HG03354 (cell line): Measurements from ENCODE around the gene JMJD8.
"Not testable (repeated sequence)": the region's sequence is repeated elsewhere in the genome, so short reads cannot be mapped to it uniquely, and the experiment has no call there.

ENCODE experiments used
- ATAC-seq: cut with Tn5 transposase; IDR thresholded peaks from one replicate; pipeline ENCODE4 v1.9.1; 2021; ENCODE audit warnings: mild to moderate bottlenecking; ENCODE audit not compliant: unreplicated experiment, poor library complexity, severe bottlenecking

Gene JMJD8

DNA sequence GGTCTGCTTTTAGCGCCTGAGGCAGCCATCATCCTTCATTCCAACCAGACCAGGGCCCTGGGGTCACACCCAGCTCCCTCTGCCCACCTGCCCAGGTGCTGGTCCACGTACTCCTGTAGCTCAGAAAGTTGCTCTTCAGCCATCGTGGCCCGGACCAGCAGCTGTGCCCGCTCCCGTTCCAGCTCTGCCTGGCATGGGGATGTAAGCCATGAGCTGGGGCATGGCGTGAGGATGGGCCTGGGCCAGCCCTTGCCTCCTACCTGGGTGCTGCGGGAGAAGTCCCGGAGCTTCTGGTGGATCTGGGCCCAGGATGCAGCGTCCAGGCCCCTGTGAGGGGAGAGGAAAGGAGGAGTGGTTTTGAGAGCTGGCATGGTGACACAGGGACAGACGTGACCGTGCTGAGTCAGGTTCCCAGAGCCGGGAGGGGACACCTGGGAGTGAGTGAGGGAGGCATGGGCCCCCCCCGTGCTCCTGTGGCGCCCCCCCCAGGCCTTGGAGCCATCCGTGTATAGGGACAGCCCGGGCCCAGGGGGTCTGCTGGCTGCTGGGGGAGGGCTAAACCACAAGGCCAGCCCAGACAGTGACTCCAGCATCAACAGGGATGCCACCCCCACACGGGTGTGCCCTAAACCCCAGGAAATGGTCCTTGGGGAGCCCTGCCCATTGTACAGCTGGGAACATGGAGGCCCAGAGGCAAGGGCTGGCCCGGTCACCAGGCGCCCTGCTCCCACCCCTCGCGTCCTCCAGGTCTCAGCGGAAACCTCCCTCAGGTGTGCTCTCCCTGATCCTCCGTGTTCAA is 38.9 kb upstream of the JMJD8 start:
- ATAC-seq: no peak

DNA sequence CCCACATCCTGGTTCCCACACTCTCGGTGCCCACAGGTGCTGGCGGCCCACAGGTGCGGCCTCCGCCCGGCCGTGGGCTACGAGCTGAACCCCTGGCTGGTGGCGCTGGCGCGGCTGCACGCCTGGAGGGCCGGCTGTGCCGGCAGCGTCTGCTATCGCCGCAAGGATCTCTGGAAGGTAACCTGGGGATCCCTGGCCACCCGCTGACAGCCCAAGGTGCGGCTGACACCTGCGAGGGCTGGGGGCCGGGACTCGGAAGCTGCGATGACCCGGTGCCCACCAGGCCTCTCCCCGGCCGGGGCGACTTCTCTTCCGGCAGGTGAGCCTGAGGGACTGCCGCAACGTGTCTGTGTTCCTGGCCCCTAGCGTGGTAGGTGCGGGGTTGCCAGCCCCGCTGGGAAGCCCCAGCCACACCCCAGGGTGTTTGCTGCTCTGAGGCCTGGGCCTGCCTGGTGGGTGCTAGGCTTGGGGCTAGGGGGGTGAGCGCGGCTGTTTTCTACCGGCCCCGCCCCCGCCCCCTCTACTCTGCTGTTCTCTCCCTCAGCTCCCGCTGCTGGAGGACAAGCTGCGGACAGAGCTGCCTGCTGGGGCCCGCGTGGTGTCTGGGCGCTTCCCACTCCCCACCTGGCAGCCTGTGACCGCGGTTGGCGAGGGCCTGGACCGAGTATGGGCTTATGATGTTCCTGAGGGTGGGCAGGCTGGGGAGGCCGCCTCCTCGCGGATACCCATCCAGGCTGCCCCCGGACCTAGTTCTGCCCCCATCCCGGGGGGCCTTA is 37.8 kb upstream of the JMJD8 start:
- ATAC-seq: no peak

DNA sequence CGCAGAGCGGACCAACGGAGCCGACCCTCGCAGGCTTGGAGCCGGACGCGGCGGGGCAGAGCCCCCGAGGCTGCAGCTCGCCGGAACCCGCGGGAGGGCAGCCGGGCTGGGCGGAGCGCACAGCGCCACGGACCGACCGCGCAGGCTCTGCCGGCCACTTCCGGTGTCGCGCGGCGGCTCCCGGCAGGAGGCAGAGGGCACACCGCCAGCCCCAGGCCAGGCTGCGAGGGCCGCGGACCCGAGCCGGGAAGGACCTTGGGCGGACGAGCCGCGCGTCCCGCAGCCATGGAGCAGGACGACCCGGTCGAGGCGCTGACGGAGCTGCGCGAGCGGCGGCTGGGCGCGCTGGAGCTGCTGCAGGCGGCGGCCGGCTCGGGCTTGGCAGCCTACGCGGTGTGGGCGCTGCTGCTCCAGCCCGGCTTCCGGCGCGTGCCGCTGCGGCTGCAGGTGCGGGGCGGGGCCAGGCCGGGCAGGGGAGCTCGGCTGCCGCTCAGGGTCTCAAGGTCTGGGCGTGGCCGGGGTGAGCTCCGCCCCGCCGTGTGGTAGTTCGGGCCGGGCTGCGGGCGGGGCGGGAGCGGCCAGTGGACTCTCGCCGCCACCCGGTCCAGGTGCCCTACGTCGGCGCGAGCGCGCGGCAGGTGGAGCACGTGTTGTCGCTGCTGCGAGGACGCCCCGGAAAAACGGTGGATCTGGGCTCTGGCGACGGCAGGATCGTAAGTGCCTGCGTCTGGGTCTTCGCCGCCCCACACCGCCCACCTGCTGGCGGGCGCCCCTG is 37.0 kb upstream of the JMJD8 start, which contains the start of gene ANTKMT:
ANTKMT (plus strand) TSS at position 157 of the 775 bp plus-strand sequence; CDS start at position 286, 129 bp downstream.
- ATAC-seq: peak; percentile 73

DNA sequence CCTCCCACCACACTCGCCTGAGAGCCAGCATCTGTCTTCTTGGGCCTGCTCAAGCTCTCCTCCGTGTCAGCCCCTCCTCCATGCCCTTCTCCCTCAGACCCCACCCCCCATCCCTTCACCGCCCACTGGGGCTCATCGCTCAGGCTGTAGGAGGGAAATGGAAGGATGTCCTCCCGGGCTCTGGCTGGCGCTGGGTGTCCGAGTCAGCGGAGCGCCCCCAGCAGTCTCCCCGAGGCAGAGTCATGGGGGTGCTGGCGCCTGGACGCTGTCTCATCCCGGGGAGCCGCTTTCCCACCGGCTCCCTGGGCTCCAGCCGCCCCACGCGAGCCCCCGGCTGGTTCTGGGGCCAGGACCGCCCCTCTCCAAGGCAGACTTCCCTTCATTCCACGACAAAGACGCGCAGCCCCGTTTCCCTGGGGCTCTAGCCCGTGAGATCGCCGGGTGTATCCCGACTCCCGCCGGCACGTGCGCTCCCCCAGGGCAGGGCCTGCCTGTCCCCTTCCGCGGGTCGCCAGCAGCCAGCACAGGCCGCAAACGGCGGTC is 36.4 kb upstream of the JMJD8 start:
- ATAC-seq: no peak

DNA sequence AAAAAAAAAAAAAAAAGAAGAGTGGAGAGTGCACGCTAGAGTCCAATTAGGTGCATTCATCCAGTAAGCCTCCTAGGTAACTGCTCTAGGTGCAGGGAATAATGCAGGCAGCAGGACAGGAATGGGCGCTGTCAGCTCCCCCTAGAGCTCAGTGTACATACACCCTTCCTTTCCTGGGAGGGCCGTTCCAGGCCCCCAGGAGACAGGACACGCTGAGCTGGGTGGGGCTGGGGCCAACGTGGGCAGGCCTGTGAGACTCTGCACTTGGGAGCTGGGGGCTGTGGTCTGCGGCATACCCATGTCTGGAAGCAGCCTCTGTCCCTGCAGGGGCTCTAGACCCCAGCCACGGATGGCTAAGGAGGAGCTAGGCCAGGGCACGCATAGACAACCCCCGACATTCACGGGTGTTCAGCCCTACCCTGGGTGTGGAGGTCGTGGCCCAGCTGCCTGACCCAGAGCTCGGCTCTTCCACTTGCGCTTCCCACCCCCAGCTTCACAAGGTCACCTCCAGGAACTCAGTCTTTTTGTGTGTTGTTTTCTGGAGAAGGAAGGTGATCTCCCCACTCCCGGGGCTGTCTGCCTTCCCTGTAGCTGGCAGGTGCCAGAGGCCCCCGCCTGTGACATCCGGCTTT is 35.8 kb upstream of the JMJD8 start:
- ATAC-seq: no peak

DNA sequence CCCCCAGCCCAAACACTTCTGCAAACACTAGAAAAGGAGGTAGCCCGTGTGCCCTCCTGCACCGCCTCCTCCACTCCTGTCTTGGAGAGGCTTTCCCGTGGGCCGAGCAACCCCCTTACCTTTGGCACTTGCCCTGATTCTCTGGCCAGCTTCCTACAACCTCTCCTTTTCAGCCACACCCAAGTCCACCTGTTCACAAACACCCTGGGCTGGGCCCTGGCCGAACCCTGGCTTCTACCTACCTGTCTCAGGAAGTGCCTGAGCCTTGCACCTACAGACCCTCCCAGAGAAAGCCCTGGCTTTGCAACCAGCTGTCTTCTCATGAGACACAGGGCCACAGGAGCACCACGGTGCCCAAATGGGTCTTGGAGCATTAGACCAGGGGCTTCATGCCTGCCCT is 34.8 kb upstream of the JMJD8 start:
- ATAC-seq: no peak

DNA sequence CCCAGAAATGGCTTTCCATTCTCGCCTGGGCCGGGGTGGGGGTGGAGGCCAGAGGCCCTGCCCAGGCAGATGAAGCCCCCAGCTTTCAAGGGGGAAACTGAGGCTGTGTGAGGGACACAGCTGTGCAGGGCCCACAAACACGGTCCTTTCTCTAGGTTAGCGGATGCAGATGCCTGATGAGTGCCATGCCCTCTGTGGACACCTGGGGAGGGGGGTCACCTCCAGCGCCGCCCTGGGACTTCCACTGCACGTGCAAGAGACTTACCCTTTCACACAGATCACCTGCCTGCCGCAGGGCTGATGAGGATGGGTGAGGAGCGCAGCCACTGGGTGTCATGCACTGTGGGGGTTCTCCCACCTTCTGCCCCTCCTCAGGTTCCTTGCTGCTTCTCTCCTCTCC is 34.3 kb upstream of the JMJD8 start:
- ATAC-seq: no peak

DNA sequence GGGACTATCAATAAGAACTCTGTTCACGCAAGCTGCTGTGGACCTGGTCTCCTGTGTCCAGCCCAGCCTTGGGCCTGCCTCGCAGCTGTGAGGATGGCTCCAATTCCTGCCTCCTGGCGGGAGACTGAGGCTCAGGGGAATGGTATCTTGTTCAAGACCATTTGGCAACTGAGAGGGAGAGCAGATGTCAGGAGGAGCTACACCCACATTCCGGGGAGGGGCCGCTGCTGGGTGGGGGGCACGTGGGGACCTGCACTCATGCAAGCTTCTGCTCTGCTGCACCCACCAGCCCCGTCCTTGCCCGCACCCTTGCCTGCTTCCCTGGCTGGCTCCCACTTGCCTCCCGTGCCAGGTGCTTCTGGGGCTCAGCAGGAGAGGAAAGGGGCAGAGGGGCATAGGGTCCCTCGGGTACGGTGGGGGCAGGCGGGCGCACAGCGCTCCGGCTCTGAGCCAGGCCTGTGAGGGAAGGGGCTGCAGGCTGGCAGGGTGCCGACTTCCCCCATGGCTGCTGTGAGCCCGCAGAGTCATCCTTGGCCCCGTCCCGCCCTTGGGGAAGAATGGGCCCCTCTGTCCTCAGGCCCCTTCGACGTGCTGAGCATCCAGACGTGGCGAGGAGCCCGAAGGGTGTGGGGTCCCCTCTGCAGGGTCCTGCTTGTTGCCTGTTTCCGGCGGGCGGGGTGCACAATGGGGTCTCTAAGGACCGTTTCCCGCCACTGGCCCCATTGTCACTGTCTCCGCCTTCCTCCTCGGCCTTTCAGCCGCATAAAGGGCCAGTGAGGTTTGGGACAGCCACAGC is 33.5 kb upstream of the JMJD8 start:
- ATAC-seq: no peak

DNA sequence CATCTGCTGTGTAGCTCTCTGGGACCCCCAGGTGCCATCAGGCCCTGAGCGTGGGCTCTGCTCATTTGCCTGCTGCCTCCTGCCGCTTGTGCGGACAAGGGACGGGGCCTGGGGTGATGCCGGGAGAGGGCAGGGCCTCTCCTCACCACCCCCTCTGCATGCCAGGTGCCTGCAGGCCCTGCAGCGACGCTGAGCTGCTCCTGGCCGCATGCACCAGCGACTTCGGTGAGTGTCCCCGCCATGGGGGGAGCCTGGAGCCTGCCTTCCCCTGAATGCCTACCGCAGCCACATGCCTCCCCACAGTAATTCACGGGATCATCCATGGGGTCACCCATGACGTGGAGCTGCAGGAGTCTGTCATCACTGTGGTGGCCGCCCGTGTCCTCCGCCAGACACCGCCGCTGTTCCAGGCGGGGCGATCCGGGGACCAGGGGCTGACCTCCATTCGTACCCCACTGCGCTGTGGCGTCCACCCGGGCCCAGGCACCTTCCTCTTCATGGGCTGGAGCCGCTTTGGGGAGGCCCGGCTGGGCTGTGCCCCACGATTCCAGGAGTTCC is 32.7 kb upstream of the JMJD8 start:
- ATAC-seq: no peak

DNA sequence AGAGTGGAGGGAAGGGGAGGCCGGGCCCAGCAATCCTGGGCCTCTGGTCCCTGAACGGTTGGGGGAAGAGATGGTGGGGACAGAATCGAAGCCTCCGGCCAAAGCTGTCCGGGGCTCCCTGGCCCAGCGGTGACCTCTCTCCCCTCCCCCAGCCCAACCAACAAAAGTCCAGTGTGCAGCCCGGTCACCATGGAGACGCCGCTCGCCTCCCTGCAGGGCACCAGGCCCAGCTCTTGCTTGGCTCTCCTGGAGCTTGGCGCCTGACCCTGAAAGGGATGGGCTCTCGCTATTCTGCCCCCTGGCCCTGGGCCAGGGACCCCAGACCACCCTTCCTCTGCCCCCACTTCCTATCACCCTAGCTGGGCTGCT is 32.0 kb upstream of the JMJD8 start:
- ATAC-seq: no peak

DNA sequence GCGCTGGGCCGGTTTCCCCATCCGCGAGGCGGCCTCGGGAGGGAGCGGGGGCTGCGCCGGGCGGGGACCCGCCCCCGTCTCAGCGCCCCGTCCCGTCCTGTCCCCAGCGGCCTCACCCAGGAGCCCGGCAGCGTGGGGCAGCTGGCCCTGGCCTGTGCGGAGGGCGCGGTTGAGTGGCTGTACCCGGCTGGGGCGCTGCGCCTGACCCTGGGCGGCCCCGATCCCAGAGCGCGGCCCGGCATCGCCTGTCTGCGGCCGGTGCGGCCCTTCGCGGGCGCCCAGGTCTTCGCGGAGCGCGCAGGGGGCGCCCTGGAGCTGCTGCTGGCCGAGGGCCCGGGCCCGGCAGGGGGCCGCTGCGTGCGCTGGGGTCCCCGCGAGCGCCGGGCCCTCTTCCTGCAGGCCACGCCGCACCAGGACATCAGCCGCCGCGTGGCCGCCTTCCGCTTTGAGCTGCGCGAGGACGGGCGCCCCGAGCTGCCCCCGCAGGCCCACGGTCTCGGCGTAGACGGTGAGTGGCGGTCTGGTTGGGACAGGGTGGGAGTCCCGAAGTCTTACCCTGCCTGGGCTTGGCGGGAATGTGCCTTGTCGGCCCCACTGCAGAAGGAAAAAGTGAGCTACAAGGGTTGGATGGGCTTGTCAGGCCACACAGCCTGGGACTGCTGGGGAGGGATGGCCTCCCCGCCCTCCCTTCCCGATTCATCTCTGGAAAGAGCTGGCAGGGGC is 31.5 kb upstream of the JMJD8 start:
- ATAC-seq: peak; percentile 9

DNA sequence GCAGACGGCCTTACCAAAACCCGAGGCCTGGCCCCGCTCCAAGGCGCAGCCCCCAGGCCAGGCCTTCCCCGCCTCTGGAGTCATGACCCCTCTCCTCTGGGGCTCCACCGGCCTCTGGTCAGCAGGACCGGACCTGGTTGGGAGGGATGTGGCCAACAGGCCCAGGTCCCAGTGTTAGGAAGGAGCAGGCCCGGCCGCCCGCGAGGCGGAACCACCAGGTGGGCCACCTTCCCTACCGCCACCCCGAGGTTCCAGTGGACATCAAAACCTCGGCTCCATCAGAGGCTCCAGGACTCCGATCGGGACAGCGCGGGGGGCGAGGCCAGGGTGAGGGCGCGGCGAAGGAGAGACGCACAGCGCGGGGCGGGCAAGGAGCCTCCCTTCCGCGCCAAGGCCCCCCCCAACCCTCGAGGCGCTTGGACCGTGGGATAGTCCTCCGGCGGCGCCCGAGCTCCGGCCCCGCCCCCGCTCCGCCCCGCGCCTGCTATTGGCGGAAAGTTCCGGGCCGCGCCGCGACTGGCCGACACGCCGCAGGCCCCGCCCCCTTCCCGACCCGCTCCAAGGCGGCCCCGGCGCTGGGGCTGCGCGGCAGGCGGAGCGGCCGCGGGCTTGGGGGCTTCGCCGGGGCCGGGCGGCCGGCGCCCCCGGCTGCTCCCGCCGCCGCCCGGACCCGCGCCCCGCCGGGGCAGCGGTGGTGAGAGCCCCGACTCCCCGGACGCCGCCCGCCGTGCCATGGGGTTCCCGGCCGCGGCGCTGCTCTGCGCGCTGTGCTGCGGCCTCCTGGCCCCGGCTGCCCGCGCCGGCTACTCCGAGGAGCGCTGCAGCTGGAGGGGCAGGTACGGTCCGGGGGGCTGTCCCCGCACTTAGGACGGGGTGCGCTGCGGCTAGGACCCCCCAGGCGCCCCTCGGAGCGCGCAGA is 30.7 kb upstream of the JMJD8 start, which contains the start of gene METRN:
METRN (plus strand) TSS at position 561 of the 919 bp plus-strand sequence; CDS start at position 733, 172 bp downstream.
- ATAC-seq: peak; percentile 80

DNA sequence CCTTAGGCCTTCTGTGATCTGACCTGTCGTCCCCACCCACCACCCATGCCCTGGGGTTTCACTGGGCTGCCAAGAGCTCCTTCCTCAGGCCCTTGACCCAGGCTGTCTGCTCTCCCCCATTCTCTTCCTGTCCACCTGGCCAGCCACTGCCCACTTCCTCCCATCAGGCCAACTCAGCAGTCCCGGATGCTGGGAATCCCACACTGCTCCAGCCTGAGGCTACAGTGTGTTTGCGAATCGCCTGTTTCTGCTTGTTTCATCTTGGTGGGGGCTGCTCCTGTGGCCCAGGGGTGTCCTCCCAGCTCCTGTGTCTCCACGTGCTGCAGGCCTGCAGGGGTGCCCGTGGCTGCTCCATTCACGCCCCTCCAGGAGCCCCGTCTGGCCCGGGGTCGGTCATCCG is 29.9 kb upstream of the JMJD8 start:
- no peak for ATAC-seq

DNA sequence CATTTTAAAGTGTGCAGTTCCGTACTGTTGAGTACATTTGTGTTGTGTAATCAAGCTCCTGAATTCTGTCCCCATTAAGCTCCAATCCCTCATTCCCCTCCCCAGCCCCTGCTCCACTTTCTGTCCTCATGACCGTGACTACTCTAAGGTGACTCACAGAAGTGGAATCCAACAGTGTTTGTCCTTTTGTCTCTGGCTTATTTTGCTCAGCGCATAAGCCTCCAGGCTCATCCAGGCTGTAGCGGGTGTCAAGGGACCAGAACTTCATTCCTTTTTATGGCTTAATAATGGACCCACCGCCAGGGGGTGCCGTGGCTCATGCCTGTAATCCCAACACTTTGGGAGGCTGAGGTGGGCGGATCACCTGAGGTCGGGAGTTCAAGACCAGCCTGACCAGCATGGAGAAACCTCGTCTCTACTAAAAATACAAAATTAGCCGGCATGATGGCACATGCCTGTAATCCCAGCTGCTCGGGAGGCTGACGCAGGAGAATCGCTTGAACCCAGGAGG is 28.7 kb upstream of the JMJD8 start:
- ATAC-seq: not testable (repeated sequence)

DNA sequence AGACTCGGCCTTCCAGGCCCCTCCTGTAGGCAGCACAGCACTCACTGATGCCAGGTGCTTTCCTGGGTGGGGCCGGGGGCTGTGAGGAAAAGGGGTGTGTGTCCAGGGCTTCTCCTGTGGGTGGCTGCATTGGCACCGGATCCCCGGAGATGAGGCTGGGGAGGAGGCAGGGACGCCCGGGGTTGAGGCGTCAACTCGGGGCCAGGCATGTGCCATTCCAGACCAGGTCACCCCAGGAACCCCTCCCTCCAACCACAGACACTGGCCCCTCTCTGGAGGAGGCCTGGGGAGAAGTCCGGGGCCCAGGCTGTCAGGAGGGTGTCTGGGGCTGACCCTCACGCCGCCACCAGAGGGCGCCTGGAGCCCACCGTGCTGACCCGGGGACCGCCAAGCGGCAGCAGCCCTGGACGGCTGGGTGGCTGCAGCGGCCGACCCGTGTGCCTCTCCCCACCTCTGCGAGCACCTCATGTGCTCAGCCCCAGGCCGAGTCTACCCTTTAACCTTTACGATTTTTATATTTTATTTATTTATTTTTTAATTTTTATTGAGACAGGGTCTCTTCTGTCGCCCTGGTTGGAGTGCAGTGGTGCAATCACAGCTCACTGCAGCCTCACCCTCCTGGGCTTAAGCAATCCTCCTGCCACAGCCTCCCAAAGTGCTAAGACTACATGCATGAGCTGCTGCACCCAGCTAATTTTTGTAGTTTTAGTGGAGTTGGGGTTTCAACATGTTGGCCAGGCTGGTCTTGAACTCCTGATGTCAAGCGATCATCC is 27.6 kb upstream of the JMJD8 start:
- ATAC-seq: no peak

DNA sequence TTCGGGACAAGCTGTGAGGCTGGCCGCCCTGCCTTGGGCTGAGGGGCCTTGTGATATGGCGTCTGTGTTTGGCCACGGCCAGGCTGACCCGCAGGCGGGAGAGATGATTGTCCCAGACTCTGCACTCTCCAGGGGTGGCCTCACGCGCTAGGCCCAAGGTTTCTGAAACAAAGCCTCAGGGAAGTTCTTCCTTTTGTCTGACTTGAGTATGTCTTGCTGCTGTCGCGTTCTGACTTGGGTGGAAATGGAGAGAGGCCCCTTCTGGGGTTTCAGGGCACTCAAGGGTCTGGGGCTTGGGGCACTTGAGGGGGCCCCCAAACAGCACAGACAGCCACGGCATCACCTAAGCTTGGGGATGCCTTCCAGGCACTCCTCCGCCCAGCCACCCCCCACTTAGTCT is 26.9 kb upstream of the JMJD8 start:
- ATAC-seq: no peak
